ENCODE results near the gene HIVEP3.

Gene HIVEP3

DNA sequence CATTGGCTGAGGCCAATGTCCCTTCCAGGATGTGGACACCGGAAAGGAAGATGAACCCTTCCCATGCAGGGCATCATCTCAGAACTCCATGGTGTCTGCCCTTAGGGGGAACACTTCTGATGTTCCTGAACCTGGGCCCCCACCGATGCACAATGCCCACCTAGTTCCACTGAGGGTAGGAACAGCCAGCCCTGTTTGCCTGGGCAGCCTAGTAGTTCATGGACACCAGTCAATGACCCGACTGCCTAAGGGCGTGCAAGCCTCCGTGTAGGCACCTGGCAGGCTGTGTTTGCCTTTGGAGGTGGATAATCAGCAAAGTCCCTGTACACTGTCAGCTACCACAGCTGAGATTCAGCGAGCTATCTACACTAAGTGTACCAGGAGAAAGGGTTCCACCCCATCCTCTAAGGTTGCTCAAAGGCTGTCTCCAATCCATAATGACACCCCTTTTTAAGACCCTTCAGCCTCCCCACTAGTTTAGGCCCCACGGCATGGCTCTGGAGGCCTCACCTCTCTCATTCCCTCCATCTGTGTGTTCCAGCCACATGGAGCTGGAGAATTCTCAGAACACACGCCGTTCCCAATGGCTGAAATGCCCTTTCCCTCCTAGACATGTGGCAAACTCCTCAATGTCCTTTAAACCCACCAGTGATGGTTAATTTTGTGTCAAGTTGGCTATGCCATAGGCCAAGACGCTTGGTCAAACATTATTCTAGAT, 309.4 kb downstream of the HIVEP3 start:
- TF ChIP-seq FEZF1 (tag by site-specific recombination; IDR thresholded peaks at IDR 0.05) = no peak
- TF ChIP-seq ZSCAN16 (tag by site-specific recombination; IDR thresholded peaks at IDR 0.05) = no peak
- TF ChIP-seq ZNF223 (tag by site-specific recombination; IDR thresholded peaks at IDR 0.05) = no peak
- no peak for TF ChIP-seq ZNF704 (tag by site-specific recombination; IDR thresholded peaks at IDR 0.05)
- TF ChIP-seq ZNF473 (tag by site-specific recombination; IDR thresholded peaks at IDR 0.05) = no peak
- TF ChIP-seq ZNF510 (tag by site-specific recombination; IDR thresholded peaks at IDR 0.05; ENCODE audit: insufficient replicate concordance) = no peak
- TF ChIP-seq, protein P1, sequence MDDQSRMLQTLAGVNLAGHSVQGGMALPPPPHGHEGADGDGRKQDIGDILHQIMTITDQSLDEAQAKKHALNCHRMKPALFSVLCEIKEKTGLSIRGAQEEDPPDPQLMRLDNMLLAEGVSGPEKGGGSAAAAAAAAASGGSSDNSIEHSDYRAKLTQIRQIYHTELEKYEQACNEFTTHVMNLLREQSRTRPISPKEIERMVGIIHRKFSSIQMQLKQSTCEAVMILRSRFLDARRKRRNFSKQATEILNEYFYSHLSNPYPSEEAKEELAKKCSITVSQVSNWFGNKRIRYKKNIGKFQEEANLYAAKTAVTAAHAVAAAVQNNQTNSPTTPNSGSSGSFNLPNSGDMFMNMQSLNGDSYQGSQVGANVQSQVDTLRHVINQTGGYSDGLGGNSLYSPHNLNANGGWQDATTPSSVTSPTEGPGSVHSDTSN (CRISPR knock-in tag; IDR thresholded peaks at IDR 0.05) = no peak
- H3K36me3 ChIP-seq (ENCODE audit: control insufficient read depth in 2 of 2, insufficient read depth in 1 of 2, low read length in 2 of 2) = no peaks in the 10 kb centered on the region
- H3K9me3 ChIP-seq (ENCODE audit: control insufficient read depth, insufficient read depth, low read depth, low read length) = no peaks in the 10 kb centered on the region
- no peak overlapping the region for H3K4me3 ChIP-seq (ENCODE audit: low read depth, low read length)
- ChIA-PET CTCF (interaction anchor here (0.8 kb wide), 1 partner anchor 34 kb away, joined by 3 read pairs; no protein-coding TSS in a partner anchor), POLR2A (no interaction called here)
- no peak overlapping the region for H3K27ac ChIP-seq (ENCODE audit: extremely low read depth, low read depth, low read length)
- no peaks in the 10 kb centered on the region for H3K4me1 ChIP-seq (ENCODE audit: control insufficient read depth, insufficient read depth, low read length)

- POLR2A ChIA-PET = no interaction called here
- Histone ChIP-seq H3K4me3 (ENCODE audit: low read depth, low read length) (no peak overlapping the region), H3K27ac (ENCODE audit: extremely low read depth, low read depth, low read length) (no peak overlapping the region), H3K4me1 (ENCODE audit: control insufficient read depth, insufficient read depth, low read length) (no peaks in the 10 kb centered on the region), H3K36me3 (ENCODE audit: control insufficient read depth in 2 of 2, insufficient read depth in 1 of 2, low read length in 2 of 2) (no peaks in the 10 kb centered on the region), H3K9me3 (ENCODE audit: control insufficient read depth, insufficient read depth, low read depth, low read length) (no peaks in the 10 kb centered on the region)
- TF ChIP-seq ZNF221 (tag by site-specific recombination; IDR thresholded peaks at IDR 0.05; ENCODE audit: borderline replicate concordance) = no peak
- TF ChIP-seq ZNF596 (tag by site-specific recombination; IDR thresholded peaks at IDR 0.05) = no peak
- no peak for TF ChIP-seq ZNF433 (tag by site-specific recombination; IDR thresholded peaks at IDR 0.05; ENCODE audit: low read depth)
- no peak for TF ChIP-seq KLF17 (tag by site-specific recombination; IDR thresholded peaks at IDR 0.05)
- TF ChIP-seq ZNF560 (tag by site-specific recombination; IDR thresholded peaks at IDR 0.05; ENCODE audit: borderline replicate concordance) = no peak
- no peak for TF ChIP-seq ZNF624 (tag by site-specific recombination; IDR thresholded peaks at IDR 0.05)
- no peak for TF ChIP-seq ZBTB7A (tag by site-specific recombination; IDR thresholded peaks at IDR 0.05; ENCODE audit: low read depth)
- no peak for TF ChIP-seq ZNF138 (tag by site-specific recombination; IDR thresholded peaks at IDR 0.05; ENCODE audit: borderline replicate concordance)
- no peak for TF ChIP-seq ZNF530 (tag by site-specific recombination; IDR thresholded peaks at IDR 0.05; ENCODE audit: low read depth)
- no peak for TF ChIP-seq TRIM28 (IDR thresholded peaks at IDR 0.05; ENCODE audit: borderline replicate concordance, low read length)
- TF ChIP-seq PRDM1 (tag by site-specific recombination; IDR thresholded peaks at IDR 0.05) = no peak
- no peak for TF ChIP-seq ZNF146 (tag by site-specific recombination; IDR thresholded peaks at IDR 0.05)
- TF ChIP-seq SCRT1 (tag by site-specific recombination; IDR thresholded peaks at IDR 0.05; ENCODE audit: borderline replicate concordance) = no peak
- no peak for TF ChIP-seq ZNF777 (tag by site-specific recombination; IDR thresholded peaks at IDR 0.05; ENCODE audit: borderline replicate concordance)
- TF ChIP-seq, protein P2, sequence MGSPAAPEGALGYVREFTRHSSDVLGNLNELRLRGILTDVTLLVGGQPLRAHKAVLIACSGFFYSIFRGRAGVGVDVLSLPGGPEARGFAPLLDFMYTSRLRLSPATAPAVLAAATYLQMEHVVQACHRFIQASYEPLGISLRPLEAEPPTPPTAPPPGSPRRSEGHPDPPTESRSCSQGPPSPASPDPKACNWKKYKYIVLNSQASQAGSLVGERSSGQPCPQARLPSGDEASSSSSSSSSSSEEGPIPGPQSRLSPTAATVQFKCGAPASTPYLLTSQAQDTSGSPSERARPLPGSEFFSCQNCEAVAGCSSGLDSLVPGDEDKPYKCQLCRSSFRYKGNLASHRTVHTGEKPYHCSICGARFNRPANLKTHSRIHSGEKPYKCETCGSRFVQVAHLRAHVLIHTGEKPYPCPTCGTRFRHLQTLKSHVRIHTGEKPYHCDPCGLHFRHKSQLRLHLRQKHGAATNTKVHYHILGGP (tag by site-specific recombination; IDR thresholded peaks at IDR 0.05) = no peak
- no peak for TF ChIP-seq ZNF501 (tag by site-specific recombination; IDR thresholded peaks at IDR 0.05)
- TF ChIP-seq, protein P3, sequence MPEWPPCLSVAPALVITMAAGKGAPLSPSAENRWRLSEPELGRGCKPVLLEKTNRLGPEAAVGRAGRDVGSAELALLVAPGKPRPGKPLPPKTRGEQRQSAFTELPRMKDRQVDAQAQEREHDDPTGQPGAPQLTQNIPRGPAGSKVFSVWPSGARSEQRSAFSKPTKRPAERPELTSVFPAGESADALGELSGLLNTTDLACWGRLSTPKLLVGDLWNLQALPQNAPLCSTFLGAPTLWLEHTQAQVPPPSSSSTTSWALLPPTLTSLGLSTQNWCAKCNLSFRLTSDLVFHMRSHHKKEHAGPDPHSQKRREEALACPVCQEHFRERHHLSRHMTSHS (tag by site-specific recombination; IDR thresholded peaks at IDR 0.05) = no peak
- no peak for TF ChIP-seq ZNF76 (tag by site-specific recombination; IDR thresholded peaks at IDR 0.05; ENCODE audit: borderline replicate concordance, low read depth)
- no peak for TF ChIP-seq OSR2 (tag by site-specific recombination; IDR thresholded peaks at IDR 0.05)
- TF ChIP-seq ZNF350 (tag by site-specific recombination; IDR thresholded peaks at IDR 0.05) = no peak
- CTCF ChIA-PET = no interaction called here
These were observed 310.5 kb downstream of the HIVEP3 start for GRCh38 chr1:41608211-41608610.

Measured in HEK293 (cell line).